Measurements from ENCODE around the gene ZNF609.
A peak's percentile ranks its signal among the peaks of the same experiment; 100 is the strongest.
"Not testable (repeated sequence)": the region's sequence is repeated elsewhere in the genome, so short reads cannot be mapped to it uniquely, and the experiment has no call there.

The ZNF609 gene

DNA sequence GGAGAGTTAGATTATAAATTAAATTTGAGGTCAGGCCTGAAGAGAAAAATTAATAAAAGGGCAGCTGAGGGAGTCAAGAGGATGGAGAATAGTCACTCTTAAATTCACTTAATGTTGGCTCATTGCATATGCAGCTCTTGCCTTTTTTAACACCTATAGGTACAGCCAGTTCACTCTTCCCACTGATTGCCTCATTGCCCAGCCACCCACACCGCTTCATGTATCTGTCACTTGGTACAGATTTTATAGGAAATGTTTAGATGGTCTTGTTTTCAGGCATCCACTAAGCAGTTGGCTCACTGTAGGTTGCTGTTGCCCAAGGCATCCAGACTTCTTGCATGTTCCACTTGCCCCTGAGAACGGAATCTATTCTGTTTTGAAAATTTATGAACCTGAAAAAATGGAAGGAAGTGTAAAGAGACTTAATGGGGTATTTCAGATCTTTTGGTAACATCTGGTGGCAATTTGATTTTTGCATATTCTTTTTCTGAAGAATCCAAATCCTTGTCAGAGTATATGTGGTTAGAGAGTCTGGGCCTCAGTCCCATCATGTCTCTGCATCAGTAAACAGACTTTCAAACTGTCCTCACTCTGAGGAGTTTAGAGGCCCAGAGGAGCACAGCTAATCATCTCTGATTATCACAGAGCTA, 163.1 kb downstream of the ZNF609 start:
- DNase-seq = no peak

DNA sequence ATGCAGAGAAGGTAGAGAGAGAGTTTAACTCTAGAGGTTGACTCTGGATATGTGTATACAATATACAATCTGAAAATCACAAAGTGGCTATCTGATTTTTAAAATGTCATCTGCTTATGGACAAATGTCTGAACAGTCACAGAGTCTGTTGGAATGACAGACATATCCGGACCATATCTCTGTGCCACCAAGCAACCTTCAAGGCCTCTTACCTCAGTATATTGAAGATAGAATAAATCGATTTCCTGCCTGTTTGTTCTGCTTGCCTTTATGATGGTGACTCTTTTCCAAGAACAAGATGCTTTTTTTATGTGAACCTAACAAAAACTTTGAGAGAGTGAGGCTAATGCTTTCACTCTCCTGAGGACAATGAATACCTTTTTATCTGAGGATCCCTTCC, 163.9 kb downstream of the ZNF609 start:
- DNase-seq = no peak

DNA sequence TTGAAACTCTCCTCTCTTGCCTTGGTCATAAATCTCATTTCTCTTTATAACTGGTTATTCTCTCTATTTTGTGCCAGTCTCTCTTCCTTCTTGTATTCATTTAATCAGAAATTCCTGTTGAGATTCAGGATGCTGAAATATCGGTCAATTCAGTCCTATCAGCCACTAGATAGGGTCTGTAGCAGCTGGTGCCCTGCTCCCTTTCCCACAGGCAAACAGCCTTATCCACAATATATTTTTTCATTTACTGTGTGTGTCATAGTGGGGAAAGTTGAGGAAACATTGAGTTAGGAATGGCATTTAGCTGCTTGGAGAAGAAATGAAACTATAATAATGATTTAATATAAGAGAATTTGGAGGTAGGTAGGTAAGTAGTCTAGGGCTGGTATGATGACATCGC, 168.7 kb downstream of the ZNF609 start:
- DNase-seq = no peak

GRCh38 chr15:64630396-64631107, 170.2 kb downstream of the ZNF609 start:
- DNase-seq = no peak

DNA sequence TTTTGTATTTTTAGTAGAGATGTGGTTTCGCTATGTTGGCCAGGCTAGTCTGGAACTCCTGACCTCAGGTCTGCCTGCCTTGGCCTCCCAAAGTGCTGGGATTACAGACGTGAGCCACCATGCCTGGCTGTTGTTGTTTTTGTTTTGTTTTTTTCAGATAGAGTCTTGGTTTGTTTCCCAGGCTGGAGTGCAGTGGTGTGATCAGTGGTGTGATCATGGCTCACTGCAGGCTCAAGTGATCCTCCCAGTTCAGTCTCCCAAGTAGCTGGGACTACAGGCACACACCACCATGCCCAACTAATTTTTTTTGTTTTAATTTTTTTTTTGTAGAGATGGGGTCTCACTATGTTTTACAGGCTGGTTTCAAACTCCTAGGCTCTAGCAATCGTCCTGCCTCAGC, 172.3 kb downstream of the ZNF609 start:
- not testable (repeated sequence) for DNase-seq

DNA sequence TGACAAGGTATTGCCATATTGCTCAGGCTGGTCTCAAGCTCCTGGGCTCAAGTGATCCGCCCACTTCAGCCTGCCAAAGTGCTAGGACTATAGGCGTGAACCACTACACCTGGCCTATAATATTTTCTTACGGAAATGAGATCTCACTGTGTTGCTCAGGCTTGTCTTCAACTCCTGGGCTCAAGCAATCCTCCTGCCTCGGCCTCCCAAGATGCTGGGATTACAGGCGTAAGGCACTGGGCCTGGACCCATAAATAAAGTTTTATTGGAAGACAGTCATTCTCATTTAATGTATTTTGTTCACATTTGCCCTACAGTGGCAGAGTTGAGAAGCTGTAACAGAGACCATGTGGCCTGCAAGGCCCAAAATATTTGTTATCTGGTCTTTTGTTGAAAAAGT, 173.0 kb downstream of the ZNF609 start:
- DNase-seq = no peak

DNA sequence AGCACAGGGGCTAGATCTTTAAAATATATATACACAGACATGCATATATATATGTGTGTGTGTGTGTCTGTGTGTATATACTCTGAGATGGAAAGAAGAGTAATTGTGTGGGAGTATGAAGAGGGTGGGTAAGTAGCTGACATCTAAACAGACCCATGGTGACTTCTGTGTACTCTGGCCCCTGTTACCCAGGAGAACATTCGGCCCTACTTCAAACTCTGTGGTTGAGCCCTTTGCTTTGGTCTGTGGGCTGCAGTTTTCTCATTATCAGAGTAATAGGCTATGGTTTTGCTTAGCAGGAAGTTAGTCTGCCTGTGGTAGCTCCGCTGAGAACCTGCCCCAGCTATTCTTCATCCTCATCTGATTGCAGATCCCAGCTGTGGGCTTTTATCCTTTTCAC, 173.6 kb downstream of the ZNF609 start:
- DNase-seq = no peak

- DNase-seq = peak; percentile 81
Observed at GRCh38 chr15:64634576-64635498, 174.5 kb downstream of the ZNF609 start.

DNA sequence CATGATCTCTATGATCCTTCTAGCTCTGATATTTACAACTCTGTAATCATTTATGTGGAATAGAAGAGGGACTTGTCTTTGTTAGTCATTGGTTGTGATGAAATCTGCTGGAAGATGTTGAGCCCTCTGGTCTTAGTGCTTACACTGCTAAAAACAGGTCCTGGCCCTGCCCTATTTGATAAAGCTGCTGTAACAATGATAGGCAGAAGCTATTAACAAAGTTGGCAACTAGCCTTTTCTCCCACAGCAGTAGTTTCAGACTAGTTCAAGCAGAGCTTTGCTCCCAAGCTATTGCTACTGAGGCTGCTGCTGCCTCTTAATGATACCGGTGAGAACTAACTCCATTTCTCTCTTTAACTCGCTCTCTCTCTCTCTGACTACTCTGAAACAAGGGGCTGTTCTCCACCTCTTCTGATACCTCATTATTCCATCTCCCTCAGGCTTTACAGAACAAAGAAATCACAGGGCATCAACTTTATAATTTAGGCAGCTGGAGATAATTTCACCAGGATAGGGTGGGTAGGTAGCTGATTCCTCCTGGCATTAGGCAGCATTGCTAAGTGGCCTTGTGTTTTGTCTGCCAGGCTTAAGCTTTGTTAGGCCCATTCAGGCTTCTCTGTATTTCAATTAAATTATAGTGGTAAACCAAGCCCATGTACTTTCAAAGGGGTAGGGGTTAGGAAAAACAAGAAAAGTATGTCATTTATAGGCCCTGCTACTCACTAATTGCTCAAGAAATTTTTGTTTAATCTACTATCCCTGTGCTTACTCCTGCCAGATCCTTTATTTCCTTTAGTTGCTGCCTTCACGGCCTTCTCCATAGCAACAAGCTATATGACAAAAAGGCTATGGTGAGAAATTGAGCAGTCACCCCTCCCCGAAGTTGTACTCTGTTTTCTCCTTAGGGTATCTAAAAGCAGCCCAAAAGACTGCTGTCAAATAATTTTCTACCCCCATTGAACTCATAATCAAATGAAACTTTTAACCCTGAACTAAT, 175.4 kb downstream of the ZNF609 start:
- DNase-seq = peak; percentile 93

GRCh38 chr15:64636556-64636955, 176.2 kb downstream of the ZNF609 start:
- peak; percentile 32 for DNase-seq

GRCh38 chr15:64637412-64637811, 177.0 kb downstream of the ZNF609 start:
- DNase-seq = no peak

- not testable (repeated sequence) for DNase-seq
Observed at GRCh38 chr15:64639744-64640143, 179.4 kb downstream of the ZNF609 start.

GRCh38 chr15:64640146-64640871, 179.9 kb downstream of the ZNF609 start:
- DNase-seq = no peak

GRCh38 chr15:64642875-64643274, 182.5 kb downstream of the ZNF609 start:
- no peak for DNase-seq

DNA sequence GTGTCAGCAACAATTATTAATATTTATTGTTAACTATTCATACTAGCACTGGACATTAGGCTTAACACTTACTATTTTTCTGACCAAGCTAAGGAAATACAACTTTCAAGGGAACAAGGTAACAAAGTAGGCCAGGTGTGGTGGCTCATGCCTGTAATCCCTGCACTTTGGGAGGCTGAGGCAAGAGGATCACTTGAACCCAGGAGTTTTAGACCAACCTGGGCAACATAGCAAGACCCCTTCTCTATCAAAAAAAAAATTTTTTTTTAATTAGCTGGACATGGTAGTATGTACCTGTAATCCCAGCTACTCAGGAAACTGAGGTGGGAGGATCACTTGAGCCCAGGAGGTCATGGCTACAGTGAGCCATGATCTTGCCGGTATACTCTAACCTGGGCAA, 183.3 kb downstream of the ZNF609 start:
- DNase-seq = no peak

GRCh38 chr15:64644811-64645210, 184.4 kb downstream of the ZNF609 start:
- DNase-seq = not testable (repeated sequence)

GRCh38 chr15:64645995-64646394, 185.6 kb downstream of the ZNF609 start:
- DNase-seq = no peak

DNA sequence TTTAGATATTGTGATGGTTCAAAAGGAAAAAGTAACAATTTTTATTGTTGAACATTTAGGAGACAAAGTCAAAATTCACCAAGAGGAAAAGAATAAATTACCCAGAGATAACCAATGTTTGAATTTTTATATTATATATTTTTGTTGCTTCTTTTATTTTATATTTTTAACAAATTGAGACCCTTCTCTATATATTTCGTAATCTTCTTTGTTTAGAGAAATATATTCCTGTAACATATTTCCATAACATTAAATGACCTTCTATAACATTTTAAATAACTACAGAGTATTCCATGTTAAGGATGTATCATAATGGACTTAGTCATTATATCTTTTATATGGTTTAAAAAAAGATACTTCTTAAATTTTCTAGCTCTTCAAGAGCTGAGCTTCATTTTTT, 187.0 kb downstream of the ZNF609 start:
- DNase-seq = no peak

- DNase-seq = no peak
Observed at GRCh38 chr15:64650552-64650951, 190.2 kb downstream of the ZNF609 start.

DNA sequence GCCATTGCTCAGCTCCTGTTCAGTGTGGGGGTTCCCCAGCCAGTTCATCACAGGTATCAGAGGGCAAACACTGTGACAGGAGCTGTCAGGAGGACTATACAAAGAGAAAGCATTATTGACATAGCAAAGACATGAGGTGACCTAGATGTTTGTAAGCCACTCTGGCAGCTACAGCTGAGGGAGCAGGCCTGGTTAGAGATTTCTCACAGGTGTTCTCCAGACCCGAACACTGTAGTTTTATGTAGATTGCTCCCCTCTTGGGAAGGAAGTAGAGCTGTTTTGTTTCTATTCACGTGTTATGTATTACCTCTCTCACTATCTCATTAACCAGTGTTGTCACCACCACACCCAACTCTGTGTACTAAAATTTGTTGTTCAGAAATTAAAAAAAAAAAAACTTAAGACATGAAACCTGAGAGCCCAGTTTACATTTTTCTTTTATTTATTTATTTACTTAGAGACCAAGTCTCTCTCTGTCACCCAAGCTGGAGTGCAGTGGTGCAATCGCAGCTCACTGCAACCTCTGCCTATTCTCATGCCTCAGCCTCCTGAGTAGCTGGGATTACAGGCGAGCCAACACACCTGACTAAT, 191.3 kb downstream of the ZNF609 start:
- no peak for DNase-seq

DNA sequence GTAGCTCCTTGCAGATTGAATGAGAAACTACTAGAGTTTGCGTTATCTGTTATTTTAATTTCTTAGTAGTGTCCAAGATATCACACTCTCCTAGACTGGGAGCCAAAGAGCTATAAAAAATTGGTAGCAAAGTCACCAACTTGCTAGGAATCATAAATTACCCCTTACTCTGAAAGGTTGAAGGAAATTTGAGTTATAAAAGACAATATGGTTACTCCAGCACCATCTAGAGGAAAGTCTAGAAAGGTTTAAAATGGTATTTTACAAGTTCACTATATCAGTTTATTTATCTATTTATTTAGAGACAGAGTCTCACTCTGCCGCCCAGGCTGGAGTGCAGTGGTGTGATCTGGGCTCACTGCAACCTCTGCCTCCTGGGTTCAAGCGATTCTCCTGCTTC, 193.4 kb downstream of the ZNF609 start:
- peak; percentile 21 for DNase-seq
